Measurements from ENCODE around the gene ARHGEF18. TPM values are rescaled to one million over a fixed set of nuclear protein-coding genes. Genes with fewer than 3 reads are reported as not detected.

ARHGEF18 gene
- total and polyA plus RNA-seq, 12 donors = 4.8 to 13.3 (median 8.2) TPM

DNA sequence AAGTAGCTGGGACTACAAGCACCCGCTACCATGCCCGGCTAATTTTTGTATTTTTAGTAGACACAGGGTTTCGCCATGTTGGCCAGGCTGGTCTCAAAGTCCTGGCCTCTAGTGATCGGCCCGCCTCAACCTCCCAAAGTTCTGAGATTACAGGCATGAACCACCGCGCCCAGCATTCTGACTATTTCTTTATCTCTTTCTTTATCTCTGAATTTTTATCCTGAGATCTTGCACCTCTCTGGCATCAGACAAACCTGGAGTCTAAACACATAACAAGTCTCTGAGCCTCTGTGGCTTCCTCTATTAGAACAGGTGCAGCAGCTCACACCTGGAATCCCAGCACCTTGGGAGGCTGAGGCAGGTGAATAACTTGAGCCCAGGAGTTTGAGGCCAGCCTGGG lies 28.5 kb downstream of the ARHGEF18 start:
- Histone ChIP-seq H3K27ac (no peak overlapping the region), H3K27me3 (no peaks in the 10 kb centered on the region), H3K36me3 (peaks cover 0 to 26% (median 0%) of the 10 kb centered on the region in 9 donors), H3K9me3 (no peaks in the 10 kb centered on the region), H3K4me1 (no peaks in the 10 kb centered on the region), H3K4me3 (no peak overlapping the region)
- intact Hi-C loops (cut with DNase I) = no loop called here
- ATAC-seq (no peak), DNase-seq (no peak)
- 97% methylated on average over 7 of the region's 7 CpGs for WGBS, 2 donors
- TF ChIP-seq CTCF (IDR thresholded peaks at IDR 0.05) = no peak

GRCh38 chr19:7381073-7381390 lies 32.3 kb downstream of the ARHGEF18 start:
- WGBS, 2 donors = 80 to 86% methylated on average over 7 of the region's 7 CpGs
- no peak for ATAC-seq
- intact Hi-C loops (cut with DNase I) = no loop called here
- no peak for DNase-seq
- Histone ChIP-seq H3K36me3 (peaks cover 0 to 30% (median 0%) of the 10 kb centered on the region in 9 donors), H3K27ac (no peak overlapping the region), H3K27me3 (no peaks in the 10 kb centered on the region), H3K9me3 (no peaks in the 10 kb centered on the region), H3K4me1 (peaks cover 0 to 18% (median 0%) of the 10 kb centered on the region in 9 donors), H3K4me3 (no peak overlapping the region)
- TF ChIP-seq CTCF (IDR thresholded peaks at IDR 0.05) = no peak

- Histone ChIP-seq H3K36me3 (peaks cover 0 to 38% (median 0%) of the 10 kb centered on the region in 9 donors), H3K9me3 (no peaks in the 10 kb centered on the region), H3K4me1 (peaks cover 0 to 22% (median 0%) of the 10 kb centered on the region in 9 donors), H3K27me3 (no peaks in the 10 kb centered on the region), H3K27ac (no peak overlapping the region), H3K4me3 (no peak overlapping the region)
- DNase-seq = no peak
- no peak for TF ChIP-seq CTCF (IDR thresholded peaks at IDR 0.05)
- intact Hi-C loops (cut with DNase I) = no loop called here
- 54 to 63% methylated on average over 9 of the region's 9 CpGs for WGBS, 2 donors
- ATAC-seq = no peak
Observed at GRCh38 chr19:7382694-7383093, 34.0 kb downstream of the ARHGEF18 start.

GRCh38 chr19:7383284-7383683 lies 34.5 kb downstream of the ARHGEF18 start:
- 76 to 82% methylated on average over 7 of the region's 7 CpGs for WGBS, 2 donors
- H3K9me3 ChIP-seq = no peaks in the 10 kb centered on the region
- H3K27ac ChIP-seq = no peak overlapping the region
- DNase-seq (no peak), ATAC-seq (no peak)
- intact Hi-C loops (cut with DNase I) = no loop called here
- no peaks in the 10 kb centered on the region for H3K27me3 ChIP-seq
- H3K4me1 ChIP-seq = peaks cover 0 to 22% (median 0%) of the 10 kb centered on the region in 9 donors
- H3K36me3 ChIP-seq = peaks cover 0 to 39% (median 0%) of the 10 kb centered on the region in 9 donors
- TF ChIP-seq CTCF (IDR thresholded peaks at IDR 0.05) = no peak
- no peak overlapping the region for H3K4me3 ChIP-seq

Measured in heart right ventricle (tissue), 16 donors.